ENCODE results near the gene CAMSAP2.

Gene CAMSAP2

GRCh38 chr1:200908191-200908868 is 169.6 kb downstream of the CAMSAP2 start:
- H4K20me1 ChIP-seq (ENCODE audit: low read depth, low read length) = no peaks in the 10 kb centered on the region
- H3K9me2 ChIP-seq (replicated peaks; ENCODE audit: insufficient read depth, low read length) = no peaks in the 10 kb centered on the region
- H3F3A ChIP-seq (ENCODE audit: insufficient read depth) = no peaks in the 10 kb centered on the region
- no peak overlapping the region for H3K9ac ChIP-seq (ENCODE audit: low read length)
- no peak overlapping the region for H3K4me3 ChIP-seq (ENCODE audit: insufficient read depth, low read length, poor library complexity, severe bottlenecking)
- H3K9me3 ChIP-seq (ENCODE audit: insufficient read depth, low read length) = no peaks in the 10 kb centered on the region
- H2AFZ ChIP-seq (ENCODE audit: low read depth, low read length, severe bottlenecking) = no peak overlapping the region
- H3K27me3 ChIP-seq (ENCODE audit: low read length) = no peaks in the 10 kb centered on the region
- no peak overlapping the region for H3K4me2 ChIP-seq (ENCODE audit: low read depth, low read length, poor library complexity, severe bottlenecking)
- H3K36me3 ChIP-seq (ENCODE audit: low read length) = no peaks in the 10 kb centered on the region
- TF ChIP-seq CTCF (IDR thresholded peaks at IDR 0.05; ENCODE audit: insufficient read depth, low read length, poor library complexity, severe bottlenecking) = no peak
- no peak for TF ChIP-seq EZH2phosphoT487 (conservative IDR thresholded peaks at IDR 0.05; ENCODE audit: low read length)
- no peak overlapping the region for H3K27ac ChIP-seq (ENCODE audit: low read depth, low read length)
- H3K79me2 ChIP-seq (ENCODE audit: insufficient read depth, low read length) = no peaks in the 10 kb centered on the region

- Histone ChIP-seq H3K27ac (ENCODE audit: low read depth, low read length) (no peak overlapping the region), H4K20me1 (ENCODE audit: low read depth, low read length) (no peaks in the 10 kb centered on the region), H3K4me3 (ENCODE audit: insufficient read depth, low read length, poor library complexity, severe bottlenecking) (no peak overlapping the region), H3F3A (ENCODE audit: insufficient read depth) (no peaks in the 10 kb centered on the region), H3K79me2 (ENCODE audit: insufficient read depth, low read length) (no peaks in the 10 kb centered on the region), H3K27me3 (ENCODE audit: low read length) (no peaks in the 10 kb centered on the region), H3K36me3 (ENCODE audit: low read length) (no peaks in the 10 kb centered on the region), H3K9me2 (replicated peaks; ENCODE audit: insufficient read depth, low read length) (no peaks in the 10 kb centered on the region), H3K4me2 (ENCODE audit: low read depth, low read length, poor library complexity, severe bottlenecking) (no peak overlapping the region), H2AFZ (ENCODE audit: low read depth, low read length, severe bottlenecking) (no peak overlapping the region), H3K9ac (ENCODE audit: low read length) (no peak overlapping the region), H3K9me3 (ENCODE audit: insufficient read depth, low read length) (no peaks in the 10 kb centered on the region)
- TF ChIP-seq EZH2phosphoT487 (conservative IDR thresholded peaks at IDR 0.05; ENCODE audit: low read length) = no peak
- no peak for TF ChIP-seq CTCF (IDR thresholded peaks at IDR 0.05; ENCODE audit: insufficient read depth, low read length, poor library complexity, severe bottlenecking)
Observed at GRCh38 chr1:200909071-200909470, 170.4 kb downstream of the CAMSAP2 start.

- Histone ChIP-seq H3K9ac (ENCODE audit: low read length) (no peak overlapping the region), H3K9me3 (ENCODE audit: insufficient read depth, low read length) (no peaks in the 10 kb centered on the region), H4K20me1 (ENCODE audit: low read depth, low read length) (no peaks in the 10 kb centered on the region), H3K27ac (ENCODE audit: low read depth, low read length) (no peak overlapping the region), H3K4me2 (ENCODE audit: low read depth, low read length, poor library complexity, severe bottlenecking) (no peak overlapping the region), H3F3A (ENCODE audit: insufficient read depth) (no peaks in the 10 kb centered on the region), H2AFZ (ENCODE audit: low read depth, low read length, severe bottlenecking) (no peak overlapping the region), H3K79me2 (ENCODE audit: insufficient read depth, low read length) (no peaks in the 10 kb centered on the region), H3K36me3 (ENCODE audit: low read length) (no peaks in the 10 kb centered on the region), H3K9me2 (replicated peaks; ENCODE audit: insufficient read depth, low read length) (no peaks in the 10 kb centered on the region), H3K4me3 (ENCODE audit: insufficient read depth, low read length, poor library complexity, severe bottlenecking) (no peak overlapping the region), H3K27me3 (ENCODE audit: low read length) (no peaks in the 10 kb centered on the region)
- TF ChIP-seq CTCF (IDR thresholded peaks at IDR 0.05; ENCODE audit: insufficient read depth, low read length, poor library complexity, severe bottlenecking) = no peak
- TF ChIP-seq EZH2phosphoT487 (conservative IDR thresholded peaks at IDR 0.05; ENCODE audit: low read length) = no peak
Observed at GRCh38 chr1:200909757-200910239, 171.1 kb downstream of the CAMSAP2 start.

Measured in SU-DHL-6 (cell line).